Prostate gland (tissue), 2 donors: Measurements from ENCODE around the gene DOCK2.

Experiments
- CTCF ChIP-seq, 4 experiments: fragments of 200-600 bp in 2 of 4; fragments of 450-650 bp in 2 of 4; sonication (generic) in 2 of 4; IDR thresholded peaks; 1 replicate in 3 of 4; 2 replicates in 1 of 4; pipeline ENCODE4 v1.5.1; 2016 to 2019; ENCODE audit warnings: antibody characterized with exemption in 4 of 4, mild to moderate bottlenecking in 2 of 4, moderate library complexity in 2 of 4
- POLR2A ChIP-seq: fragments of 450-650 bp; IDR thresholded peaks from one replicate; pipeline ENCODE4 v1.6.1; 2016; ENCODE audit warnings: antibody characterized with exemption, mild to moderate bottlenecking

GRCh38 chr5:170103447-170103846 is 466.4 kb downstream of the DOCK2 start:
- TF ChIP-seq CTCF (IDR thresholded peaks at IDR 0.05), result no peak
- TF ChIP-seq POLR2A, result no peak
